ENCODE results near the gene TOMM34. TPM values are rescaled to one million over a fixed set of nuclear protein-coding genes. Genes with fewer than 3 reads are reported as not detected.
A peak's percentile ranks its signal among the peaks of the same experiment; 100 is the strongest.

TOMM34 gene
- total and polyA plus RNA-seq, 9 of the 15 experiments (the other 6 are each of a cell fraction or from before 2014, with no cell fraction given) = 18.1 to 69.4 (median 41.7) TPM

GRCh38 chr20:44941120-44941691 lies 19.0 kb downstream of the TOMM34 start (continued):
- TF ChIP-seq, protein P1, sequence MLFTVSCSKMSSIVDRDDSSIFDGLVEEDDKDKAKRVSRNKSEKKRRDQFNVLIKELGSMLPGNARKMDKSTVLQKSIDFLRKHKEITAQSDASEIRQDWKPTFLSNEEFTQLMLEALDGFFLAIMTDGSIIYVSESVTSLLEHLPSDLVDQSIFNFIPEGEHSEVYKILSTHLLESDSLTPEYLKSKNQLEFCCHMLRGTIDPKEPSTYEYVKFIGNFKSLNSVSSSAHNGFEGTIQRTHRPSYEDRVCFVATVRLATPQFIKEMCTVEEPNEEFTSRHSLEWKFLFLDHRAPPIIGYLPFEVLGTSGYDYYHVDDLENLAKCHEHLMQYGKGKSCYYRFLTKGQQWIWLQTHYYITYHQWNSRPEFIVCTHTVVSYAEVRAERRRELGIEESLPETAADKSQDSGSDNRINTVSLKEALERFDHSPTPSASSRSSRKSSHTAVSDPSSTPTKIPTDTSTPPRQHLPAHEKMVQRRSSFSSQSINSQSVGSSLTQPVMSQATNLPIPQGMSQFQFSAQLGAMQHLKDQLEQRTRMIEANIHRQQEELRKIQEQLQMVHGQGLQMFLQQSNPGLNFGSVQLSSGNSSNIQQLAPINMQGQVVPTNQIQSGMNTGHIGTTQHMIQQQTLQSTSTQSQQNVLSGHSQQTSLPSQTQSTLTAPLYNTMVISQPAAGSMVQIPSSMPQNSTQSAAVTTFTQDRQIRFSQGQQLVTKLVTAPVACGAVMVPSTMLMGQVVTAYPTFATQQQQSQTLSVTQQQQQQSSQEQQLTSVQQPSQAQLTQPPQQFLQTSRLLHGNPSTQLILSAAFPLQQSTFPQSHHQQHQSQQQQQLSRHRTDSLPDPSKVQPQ (CRISPR knock-in tag; IDR thresholded peaks at IDR 0.05; ENCODE audit: borderline replicate concordance) = no peak
- TF ChIP-seq POLR2A (conservative IDR thresholded peaks at IDR 0.05) = 0 out of 2 replicates have a peak, but pooled peaks have one; percentile 35
- no peak for TF ChIP-seq ZNF717 (CRISPR knock-in tag; IDR thresholded peaks at IDR 0.05)
- peak; percentile 44; the same call in 1 of the 2 replicates for TF ChIP-seq POLR2AphosphoS5 (IDR thresholded peaks at IDR 0.05; ENCODE audit: control insufficient read depth, insufficient read depth, low read depth, low read length)
- TF ChIP-seq SIN3A (IDR thresholded peaks at IDR 0.05; ENCODE audit: borderline replicate concordance in 2 of 2, control insufficient read depth in 1 of 2, low read depth in 2 of 2, low read length in 2 of 2) = no peak
- no peak for TF ChIP-seq ZNF12 (CRISPR knock-in tag; IDR thresholded peaks at IDR 0.05)

DNA sequence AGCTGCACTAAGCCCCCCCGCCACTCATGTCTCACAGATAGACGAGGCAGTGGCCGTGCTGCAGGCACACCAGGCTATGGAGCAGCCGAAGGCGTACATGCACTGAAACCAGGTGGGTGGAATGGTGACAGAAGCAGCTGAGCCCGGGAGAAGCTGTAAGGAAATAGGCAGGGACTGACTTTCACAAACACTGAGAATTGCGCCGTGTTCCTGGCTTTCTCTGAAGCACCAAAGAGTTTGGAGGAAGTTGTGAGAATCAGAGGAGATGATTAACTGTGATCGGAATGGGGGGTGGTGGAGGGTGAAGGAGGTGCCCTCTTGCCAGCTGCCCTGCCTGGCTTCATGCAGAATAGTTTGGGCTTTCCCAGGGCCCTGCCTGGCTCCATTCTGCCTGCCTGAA lies 21.6 kb downstream of the TOMM34 start:
- ChIA-PET CTCF (ENCODE audit: low intra/inter-chr PET ratio) (no interaction called here), POLR2A (interaction anchor here (4.1 kb wide), 1 partner anchor 10 kb away, joined by 21 read pairs; no protein-coding TSS in a partner anchor)
- H2AFZ ChIP-seq (ENCODE audit: low read depth, low read length) = no peak overlapping the region
- H3K9me1 ChIP-seq (ENCODE audit: control insufficient read depth, insufficient read depth, low read length) = no peaks in the 10 kb centered on the region
- WGBS (ENCODE audit: insufficient coverage, low coverage, missing lambda C conversion rate) = 88% methylated on average over 7 of the region's 9 CpGs
- no peak overlapping the region for H3K9ac ChIP-seq (ENCODE audit: insufficient read depth in 1 of 2, low read depth in 2 of 2, low read length in 2 of 2)
- no peak overlapping the region for H3K4me3 ChIP-seq
- H3K27ac ChIP-seq (ENCODE audit: extremely low read depth, low read depth, low read length) = no peak overlapping the region
- FAIRE-seq (no peak), DNase-seq (ENCODE audit: extremely low read depth in 1 of 4, low spot score in 3 of 4) (no peak), ATAC-seq (no peak)
- no peak overlapping the region for H3K4me2 ChIP-seq (ENCODE audit: insufficient read depth, low read length)
- H3K9me3 ChIP-seq (replicated peaks; ENCODE audit: control insufficient read depth, insufficient read depth, low read depth, low read length) = no peaks in the 10 kb centered on the region
- in situ Hi-C loops (cut with MboI) = no loop called here
- peaks cover 81% of the 10 kb centered on the region; the same call in 2 of the 3 replicates for H3K36me3 ChIP-seq (ENCODE audit: control insufficient read depth, insufficient read depth, low read length)
- no peaks in the 10 kb centered on the region for H3K4me1 ChIP-seq (replicated peaks in 1 of 2; ENCODE audit: control insufficient read depth in 2 of 2, insufficient read depth in 2 of 2, low read length in 2 of 2)
- intact Hi-C loops (cut with micrococcal nuclease) = no loop called here
- H3K79me2 ChIP-seq (ENCODE audit: control insufficient read depth, insufficient read depth, low read length) = no peaks in the 10 kb centered on the region
- no peaks in the 10 kb centered on the region for H3K27me3 ChIP-seq (ENCODE audit: control insufficient read depth in 2 of 2, insufficient read depth in 2 of 2, low read length in 2 of 2)
- BruUV-seq (replicated peaks) = no TSS peak
- peaks cover 13% of the 10 kb centered on the region for H4K20me1 ChIP-seq (replicated peaks; ENCODE audit: control insufficient read depth, insufficient read depth, low read length)
- no peak for TF ChIP-seq MTA3 (IDR thresholded peaks at IDR 0.05; ENCODE audit: borderline replicate concordance)
- no peak for TF ChIP-seq ZNF165 (CRISPR knock-in tag; IDR thresholded peaks at IDR 0.05; ENCODE audit: borderline replicate concordance)
- no peak for TF ChIP-seq PCBP2 (IDR thresholded peaks at IDR 0.05; ENCODE audit: low read depth, low read length, poor library complexity, severe bottlenecking)
- TF ChIP-seq C11orf30 (IDR thresholded peaks at IDR 0.05; ENCODE audit: low read depth) = no peak
- no peak for TF ChIP-seq ZBTB9 (CRISPR knock-in tag; IDR thresholded peaks at IDR 0.05)
